ENCODE results near the gene ZBTB24.
"Not testable (repeated sequence)": the region's sequence is repeated elsewhere in the genome, so short reads cannot be mapped to it uniquely, and the experiment has no call there.

ZBTB24 gene

DNA sequence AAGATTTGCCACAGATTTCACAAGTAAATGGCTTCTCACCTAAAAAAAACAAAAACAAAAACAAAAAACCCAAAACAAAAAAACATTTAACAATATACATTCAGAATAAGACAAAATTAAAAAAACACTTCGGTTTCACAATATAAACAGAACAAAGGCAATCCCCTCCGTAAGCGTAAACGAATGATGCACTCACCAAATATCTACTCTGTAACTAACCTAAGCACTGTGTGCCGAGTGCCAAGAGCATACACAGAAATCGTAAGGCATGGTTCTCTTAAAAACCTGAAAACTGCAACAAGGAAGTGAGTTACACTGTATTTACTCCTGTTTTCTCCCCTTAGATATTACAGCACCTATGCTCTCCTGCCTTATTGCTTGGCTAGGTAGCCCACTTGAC is 15.3 kb downstream of the ZBTB24 start:
- DNase-seq, result no peak

GRCh38 chr6:109466212-109466923 is 16.7 kb downstream of the ZBTB24 start:
- DNase-seq, result no peak

DNA sequence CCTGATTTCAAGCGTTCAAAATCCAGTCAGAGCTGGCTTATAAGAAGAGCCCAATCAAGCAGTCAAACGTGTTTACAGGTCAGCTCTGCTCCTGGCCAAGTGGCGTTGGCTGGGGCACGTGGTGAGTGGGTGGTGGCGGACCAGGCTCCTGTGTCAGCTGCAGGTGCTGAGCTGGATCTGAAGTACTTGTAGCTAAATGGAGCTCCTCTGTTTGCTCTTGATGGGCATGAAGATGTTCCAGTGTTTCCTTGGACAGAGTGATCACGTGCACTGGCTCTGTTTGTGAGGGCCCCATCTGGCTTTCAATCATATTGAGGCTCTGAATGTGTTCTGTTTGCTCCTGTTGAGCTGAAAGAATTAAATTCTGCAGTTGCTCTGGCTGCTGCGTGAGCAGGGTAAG is 17.2 kb downstream of the ZBTB24 start:
- no peak for DNase-seq

DNA sequence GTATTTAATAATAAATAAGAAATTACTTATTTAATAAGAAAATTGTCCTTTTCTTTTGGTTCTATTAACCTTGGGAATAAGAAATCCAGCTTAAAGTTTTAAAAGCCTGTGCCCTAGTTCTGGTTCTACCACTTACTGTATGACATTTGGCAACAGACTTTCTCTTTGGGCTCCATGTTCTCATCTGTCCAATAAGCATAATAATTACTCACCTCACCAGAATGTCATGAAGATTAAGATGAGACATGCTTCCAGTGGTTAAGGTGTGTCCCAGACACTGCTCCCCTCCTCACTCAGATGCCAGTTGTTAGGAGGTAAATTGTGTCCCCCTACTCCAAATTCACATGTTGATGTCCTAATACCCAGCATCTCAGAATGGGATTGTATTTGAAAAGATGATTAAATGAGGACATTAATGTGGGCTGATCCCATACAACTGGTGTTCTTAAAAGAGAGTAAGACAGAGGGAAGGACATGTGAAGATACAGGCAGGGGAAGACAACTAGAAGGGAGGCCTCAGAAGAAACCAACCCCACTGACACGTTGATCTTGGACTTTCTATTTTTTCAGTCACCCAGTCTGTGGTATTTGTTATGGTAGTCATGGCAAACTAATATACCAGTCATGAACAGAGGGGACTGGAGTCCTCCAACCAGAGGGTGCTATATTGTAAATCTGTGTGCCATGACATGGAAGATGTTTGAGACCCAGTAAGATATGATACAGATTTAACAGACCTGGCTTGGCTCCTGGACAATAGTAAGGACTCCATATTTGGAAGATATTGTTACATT is 21.1 kb downstream of the ZBTB24 start:
- DNase-seq, result no peak

GRCh38 chr6:109461205-109461604 is 21.8 kb downstream of the ZBTB24 start:
- not testable (repeated sequence) for DNase-seq

- no peak for DNase-seq
These were observed 22.7 kb downstream of the ZBTB24 start for GRCh38 chr6:109460161-109460829.

- DNase-seq, result no peak
These were observed 24.1 kb downstream of the ZBTB24 start for GRCh38 chr6:109458774-109459531.

DNA sequence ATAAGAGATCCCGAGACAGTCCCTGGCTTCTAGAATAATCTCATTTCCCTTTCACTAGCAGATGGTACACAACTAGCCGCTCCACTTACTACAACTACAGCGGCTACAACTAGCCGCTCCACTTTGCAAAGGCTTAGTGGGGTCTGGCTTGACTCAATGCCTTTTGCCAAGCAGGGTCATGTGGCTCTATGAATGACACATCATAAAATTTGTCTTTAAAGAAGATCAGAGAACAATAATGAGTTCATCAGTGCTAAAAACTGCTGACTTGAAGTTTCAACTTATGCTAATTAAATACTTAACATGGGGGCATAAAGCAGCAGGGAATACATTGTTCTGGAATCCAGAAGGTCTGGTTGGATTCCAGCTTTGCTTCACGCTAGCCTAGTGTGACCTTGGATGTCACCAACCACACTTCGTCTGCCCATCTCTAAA is 25.4 kb downstream of the ZBTB24 start:
- DNase-seq, result no peak

GRCh38 chr6:109456710-109457561 is 26.1 kb downstream of the ZBTB24 start:
- DNase-seq, result no peak

GRCh38 chr6:109456111-109456583 is 26.9 kb downstream of the ZBTB24 start:
- no peak for DNase-seq

DNA sequence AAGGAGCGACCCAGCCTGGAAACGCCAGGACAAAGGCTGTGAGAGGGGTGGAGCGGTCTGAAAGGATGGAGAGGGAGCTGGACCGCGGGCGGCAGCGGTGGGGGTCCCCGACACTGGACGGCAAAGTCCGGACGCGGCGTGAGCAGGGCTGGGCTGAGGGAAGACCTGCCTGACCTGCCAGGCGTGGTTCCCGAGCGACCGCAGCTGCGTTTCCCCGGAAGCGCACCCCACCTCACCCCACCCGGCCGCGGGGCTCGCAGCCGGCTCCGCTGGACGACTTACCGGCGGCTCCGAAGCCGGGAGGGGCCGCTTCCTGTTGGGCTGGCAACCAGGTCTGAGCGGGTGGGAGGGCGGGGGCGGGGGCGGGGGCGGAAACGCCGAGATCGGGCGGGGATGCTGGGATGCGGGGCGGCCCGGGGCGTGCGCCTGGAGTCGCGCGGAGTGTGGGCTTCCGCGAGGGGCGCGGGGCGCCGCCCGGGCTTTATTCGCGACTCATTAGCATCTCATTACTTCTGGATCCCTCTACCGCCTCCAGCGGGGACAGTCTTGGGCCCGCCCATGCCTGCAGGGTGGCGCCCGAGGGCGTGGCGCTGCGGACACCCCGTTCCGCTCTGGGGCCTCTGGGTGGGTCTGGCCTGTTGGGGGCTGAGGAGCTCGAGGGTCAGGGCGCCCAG is 27.4 kb downstream of the ZBTB24 start, which contains the start of gene MICAL1:
MICAL1 (minus strand) TSS at position 336 of the 674 bp plus-strand sequence. CDS start 1,576 bp downstream, outside the sequence.
- DNase-seq, result no peak

GRCh38 chr6:109454496-109455436 is 28.3 kb downstream of the ZBTB24 start:
- no peak for DNase-seq

DNA sequence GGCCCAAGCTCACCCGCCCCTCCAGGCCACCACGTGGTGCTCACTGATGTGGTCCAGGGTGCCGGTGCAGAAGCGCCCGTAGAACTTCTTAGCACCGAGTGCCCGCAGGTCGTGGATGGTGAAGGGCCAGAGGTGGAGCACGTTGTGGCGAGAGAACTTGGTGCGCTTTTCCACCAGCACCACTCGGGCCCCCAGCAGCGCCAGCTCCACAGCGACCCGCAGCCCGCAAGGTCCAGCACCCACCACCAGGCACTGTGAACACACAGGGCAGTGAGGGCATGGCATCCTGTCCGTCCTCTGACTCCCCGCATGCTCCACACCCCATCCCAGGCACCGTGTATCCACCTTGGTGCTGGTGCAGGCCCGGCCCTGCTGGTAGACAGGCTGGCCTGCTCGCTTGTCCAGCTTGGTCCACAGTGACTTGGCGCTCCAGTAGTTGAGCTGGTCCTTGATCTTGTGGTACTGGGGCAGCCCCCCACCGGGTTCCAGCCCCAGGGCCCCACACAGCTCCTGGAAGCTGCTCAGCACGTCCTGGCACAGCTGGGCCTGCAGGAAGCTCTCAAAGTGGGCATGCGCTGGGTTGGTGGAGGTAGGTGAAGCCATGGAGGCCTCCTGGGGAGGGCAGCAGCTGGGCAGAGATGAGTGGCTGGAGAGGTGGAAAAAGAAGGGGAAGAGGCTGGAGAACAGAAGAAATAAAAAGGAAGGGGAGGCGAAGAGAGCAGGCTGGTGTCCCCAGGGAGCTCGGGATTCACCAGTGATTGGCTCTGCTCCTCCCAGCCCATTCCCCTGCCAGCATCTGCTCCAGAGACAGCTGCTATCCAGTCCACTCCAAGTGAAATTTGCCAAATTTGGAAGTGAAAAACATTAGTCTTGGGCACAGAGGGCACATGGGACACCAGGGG is 29.2 kb downstream of the ZBTB24 start:
- DNase-seq, result no peak

DNA sequence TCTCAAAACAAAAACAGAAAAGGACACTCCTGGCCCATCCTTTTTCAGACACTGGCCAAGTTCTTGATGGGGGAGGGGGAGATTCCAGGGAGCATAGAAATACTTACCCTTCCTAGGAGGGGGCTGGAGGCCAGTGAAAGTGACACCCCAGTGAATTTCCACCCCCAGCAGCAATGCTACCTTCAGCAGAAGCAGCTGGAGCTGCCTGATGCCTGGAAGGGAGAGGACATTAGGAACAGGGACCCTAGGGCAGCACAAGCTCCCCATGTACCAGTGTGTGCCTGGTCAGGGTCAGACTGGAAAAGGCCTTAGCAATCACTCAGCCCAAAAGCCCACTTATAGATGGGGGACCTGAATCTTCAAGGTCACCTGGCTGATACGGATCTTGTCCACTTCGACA is 29.9 kb downstream of the ZBTB24 start:
- no peak for DNase-seq

GRCh38 chr6:109452181-109452580 is 30.8 kb downstream of the ZBTB24 start:
- no peak for DNase-seq

- no peak for DNase-seq
These were observed 31.6 kb downstream of the ZBTB24 start for GRCh38 chr6:109451376-109451775.

DNA sequence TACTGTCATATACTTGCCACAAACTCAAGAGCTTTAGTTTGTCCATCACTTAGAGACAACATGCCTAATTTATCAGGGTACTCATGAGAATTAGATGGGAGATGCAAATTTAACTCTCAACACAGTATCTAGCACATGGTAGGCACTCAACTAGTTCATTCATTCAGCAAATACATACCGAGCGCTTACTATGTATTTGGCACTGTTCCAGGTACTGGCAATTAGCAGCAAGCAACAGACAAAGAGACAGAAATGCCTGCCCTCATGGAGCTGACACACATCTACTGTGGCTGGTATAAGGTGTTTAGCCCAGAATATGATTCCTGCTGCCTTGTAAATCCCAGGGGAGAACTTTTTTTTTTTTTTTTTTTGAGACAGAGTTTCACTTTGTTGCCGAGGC is 32.2 kb downstream of the ZBTB24 start:
- no peak for DNase-seq

- DNase-seq, result no peak
These were observed 33.0 kb downstream of the ZBTB24 start for GRCh38 chr6:109449795-109450673.
